GM19395 (cell line): ENCODE data around the gene MGAT4A.

Source experiments
- ATAC-seq: cut with Tn5 transposase; IDR thresholded peaks from one replicate; pipeline ENCODE4 v1.9.1; 2021; ENCODE audit warnings: mild to moderate bottlenecking, moderate library complexity; ENCODE audit not compliant: unreplicated experiment

MGAT4A gene

DNA sequence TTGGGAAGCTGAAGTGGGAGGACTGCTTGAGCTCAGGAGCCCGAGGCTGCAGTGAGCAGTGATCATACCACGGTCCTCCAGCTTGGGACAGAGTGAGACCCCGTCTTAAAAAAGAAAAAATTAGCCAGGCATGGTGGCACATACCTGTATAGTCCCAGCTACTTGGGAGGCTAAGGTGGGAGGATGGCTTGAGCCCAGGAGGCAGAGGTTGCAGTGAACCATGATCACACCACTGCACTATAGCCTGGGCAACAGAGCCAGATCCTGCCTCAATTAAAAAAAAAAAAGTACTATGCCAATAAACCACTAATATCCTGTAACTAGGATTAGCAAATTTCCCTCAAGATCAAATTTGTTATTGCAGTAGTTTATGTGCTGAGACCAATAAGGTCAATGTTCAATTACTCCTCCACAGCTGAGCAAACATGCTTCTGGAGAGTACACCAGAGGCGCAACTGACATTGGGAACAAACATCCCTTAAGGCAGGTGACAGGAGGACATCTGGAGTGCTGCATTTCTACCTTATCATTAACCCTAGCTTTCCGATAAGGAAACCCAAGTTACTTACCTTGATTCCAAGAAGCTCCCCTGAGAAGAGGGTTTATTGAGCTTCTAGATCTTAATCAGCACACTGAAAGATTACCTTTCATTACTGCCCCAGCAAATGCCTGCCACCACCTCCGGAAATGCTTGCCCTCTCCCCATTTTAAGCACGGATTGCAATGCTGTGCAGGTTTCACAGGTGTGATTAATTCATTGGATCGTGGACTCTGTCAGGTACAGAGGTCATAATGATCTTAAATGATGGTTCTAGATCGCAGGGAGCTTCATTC is 26.2 kb downstream of the MGAT4A start:
- no peak for ATAC-seq

DNA sequence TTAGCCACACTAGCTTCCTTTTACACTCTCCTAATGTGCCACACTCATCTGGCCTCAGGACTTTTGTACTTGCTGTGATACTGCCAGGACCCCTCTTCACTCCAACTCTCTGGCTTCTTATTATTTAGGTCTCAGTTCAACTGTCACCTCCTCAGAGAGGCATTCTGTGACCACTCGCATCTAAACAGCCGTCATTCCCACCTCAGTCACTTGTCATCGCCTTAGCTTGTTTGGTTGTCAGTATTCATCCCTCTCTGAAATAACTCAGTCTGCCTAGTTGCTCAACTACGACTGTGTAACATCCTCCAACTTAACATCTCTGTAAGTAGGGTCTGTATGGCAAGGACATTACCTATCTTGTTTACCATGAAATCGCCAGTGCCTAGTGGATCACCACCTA is 27.2 kb downstream of the MGAT4A start:
- no peak for ATAC-seq

DNA sequence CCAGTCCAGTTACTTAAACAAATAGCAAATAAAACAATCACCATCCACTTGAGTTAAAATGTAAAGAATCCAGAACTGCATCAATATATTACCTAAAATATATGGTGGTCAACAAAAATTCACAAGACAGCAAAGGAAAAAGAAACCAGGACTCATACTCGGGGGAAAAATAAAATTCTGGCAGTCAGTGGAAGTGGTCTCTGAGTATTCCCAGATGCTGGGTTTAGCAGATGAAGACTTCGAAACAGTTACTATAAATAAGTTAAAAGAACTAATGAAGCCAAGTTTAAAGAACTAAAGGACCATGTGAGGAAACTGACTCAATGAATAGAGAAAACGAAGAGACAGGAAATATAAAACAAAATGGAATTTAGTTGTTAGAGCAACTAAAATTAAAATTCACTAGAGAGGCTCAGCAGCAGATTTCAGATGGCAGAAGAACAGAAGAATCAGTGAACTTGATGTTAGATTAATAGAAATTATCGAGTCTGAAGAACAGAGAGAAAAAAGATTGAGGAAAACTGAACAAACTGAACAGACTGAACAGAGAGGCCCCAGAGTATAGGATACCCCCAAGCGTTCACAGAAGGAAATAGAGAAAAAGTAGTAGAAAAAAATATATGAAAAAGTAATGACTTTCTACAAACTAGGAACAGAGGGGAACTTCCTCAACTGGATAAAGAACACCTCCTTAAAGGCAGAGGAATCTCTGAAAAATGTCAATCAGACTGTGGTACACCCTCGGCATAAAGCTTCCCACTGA is 27.9 kb downstream of the MGAT4A start:
- ATAC-seq: no peak

DNA sequence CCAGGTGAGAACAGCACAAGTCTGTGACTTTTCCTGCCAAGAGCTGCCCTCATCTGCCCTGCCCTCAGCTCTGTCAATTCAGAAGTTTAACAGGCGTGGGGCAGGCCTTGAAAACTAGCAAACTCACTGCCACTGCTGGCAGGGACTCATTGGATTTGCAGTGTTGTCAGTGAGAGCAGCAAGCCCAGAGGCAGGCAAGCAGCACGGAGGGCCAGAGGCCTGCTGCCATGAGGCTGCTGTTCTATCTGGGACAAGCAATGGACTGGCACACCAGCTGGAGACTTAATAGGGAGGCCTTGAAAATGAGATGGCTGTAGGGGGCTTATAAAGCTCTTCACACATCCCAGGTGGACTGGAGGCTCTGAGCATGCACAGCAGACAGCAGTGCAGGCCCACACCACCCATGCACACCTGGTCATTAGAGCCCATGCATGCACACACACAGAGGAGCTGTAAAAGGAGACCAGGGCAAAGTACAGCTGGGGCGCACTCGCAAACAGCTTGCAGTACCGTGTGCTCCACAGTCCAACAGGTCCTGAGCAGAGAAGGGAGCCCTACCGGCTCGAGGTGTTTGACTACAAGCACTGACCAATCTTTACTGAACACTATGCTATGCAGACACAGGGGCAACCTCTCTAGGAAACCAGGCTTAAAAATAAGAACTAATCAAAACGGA is 28.7 kb downstream of the MGAT4A start:
- ATAC-seq: no peak

DNA sequence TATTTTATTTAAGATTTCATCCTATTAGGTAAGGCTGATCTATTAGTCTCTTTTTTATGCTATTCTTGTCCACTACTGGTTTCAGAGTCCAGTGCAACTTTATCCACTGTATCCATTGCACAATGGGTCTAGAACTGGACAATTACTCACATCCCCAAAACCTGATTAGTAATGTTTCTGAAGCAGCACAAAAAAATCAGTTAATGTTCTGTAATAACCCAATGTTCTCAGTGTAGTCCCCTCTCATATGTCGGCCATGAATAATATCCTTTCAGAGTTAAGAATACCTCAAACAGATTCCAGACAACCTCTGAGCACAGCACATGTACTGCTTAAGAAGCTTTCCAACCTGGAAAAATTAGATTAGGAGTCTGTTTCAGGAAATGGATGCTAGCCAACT is 29.7 kb downstream of the MGAT4A start:
- no peak for ATAC-seq

DNA sequence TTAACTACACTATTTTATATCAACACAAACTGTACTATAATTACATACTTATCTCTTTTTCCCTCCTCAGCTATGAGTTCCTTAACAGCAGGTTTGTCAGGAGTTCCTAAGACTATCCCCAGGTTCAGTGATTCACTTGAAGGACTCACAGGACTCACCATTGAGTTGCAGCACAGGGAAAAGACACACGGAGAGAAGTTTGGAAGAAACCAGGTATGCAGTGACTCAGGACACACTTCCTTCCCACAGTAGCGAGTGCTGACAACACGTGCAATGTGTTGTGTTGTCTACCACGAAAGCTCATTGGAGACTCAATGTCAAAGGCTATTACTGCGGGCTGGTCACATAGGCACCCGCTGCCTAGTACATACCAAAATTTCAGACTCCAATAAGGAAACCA is 32.0 kb downstream of the MGAT4A start:
- ATAC-seq: no peak

DNA sequence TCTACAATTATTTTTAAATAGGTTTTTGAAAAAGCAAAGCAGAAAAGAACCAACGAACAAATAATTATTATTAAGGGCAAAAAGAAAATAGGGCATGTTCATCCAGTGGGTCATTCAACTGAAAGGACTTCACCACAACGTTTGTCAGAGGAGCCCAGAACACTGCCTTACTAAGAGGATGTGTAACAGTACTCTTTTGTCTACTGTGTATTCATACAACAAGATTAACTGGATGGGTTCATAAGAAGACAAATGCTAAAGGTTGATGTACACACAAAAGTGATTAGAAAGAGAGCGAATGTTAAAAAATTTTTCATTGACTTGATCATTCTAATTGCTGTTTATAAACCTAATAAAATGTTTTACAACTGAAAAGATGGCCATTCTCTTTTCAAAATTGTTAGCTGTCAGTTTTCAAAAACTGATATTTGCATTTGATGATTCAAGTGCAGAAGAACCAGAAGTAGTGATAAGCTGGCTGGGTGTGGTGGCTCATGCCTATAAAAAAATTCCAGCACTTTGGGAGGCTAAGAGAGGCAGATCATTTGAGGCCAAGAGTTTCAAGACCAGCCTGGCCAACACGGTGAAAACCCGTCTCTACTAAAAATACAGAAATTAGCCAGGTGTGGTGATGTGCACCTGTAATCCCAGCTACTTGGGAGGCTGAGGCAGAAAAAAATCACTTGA is 33.1 kb downstream of the MGAT4A start:
- ATAC-seq: no peak

DNA sequence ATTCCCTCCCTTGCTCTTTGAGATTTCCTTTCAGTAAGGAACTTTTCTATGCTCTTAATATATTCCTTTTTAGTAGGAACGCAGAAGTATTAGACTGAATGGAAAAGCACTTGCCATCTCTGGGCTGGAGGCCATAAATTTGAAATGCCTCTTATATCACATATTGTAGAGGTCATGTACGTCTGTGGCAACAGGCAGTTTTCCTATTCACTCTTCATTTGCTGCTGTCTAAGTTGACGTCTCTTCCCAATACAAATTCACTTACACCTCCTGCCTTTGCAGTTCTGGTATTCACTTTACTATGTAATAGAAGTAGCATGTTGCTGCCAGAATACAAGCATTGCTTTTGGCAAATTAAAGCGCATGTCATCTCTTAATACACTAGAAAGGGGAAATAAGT is 34.7 kb downstream of the MGAT4A start:
- no peak for ATAC-seq

DNA sequence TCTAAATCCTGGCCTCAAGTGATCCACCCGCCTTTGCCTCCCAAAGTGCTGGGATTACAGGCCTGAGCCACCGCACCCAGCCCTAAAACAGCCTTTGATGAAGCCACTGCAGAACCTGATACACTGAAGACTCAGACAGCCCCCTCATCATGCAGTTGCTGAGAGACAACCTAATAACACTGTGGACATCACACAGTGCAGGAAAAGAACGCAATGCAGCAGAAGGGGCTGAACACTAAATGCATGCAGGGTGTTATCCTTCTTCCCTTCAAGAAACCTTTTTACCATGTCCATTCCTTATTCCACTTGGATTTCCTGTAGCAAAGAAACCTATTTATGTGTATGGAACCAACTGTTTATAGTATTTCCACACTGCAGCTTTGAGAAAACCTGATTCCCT is 35.7 kb downstream of the MGAT4A start:
- no peak for ATAC-seq

DNA sequence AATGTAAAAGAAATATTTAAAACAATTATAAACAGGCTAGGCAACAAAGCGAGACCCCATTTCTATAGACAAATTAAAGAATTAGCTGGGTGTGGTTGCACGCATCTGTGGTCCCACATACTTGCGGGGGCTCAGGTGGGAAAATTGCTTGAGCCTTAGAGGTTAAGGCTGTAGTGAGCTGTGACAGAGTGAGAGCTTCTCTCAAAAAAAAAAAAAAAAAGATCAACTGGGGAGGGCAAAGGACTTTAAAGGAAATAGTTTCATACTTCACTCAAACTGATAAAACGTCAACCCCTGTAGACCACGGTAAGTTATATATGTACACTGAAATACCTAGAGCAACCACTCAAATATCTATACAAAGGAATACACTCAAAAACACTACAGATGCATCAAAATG is 37.5 kb downstream of the MGAT4A start:
- no peak for ATAC-seq

DNA sequence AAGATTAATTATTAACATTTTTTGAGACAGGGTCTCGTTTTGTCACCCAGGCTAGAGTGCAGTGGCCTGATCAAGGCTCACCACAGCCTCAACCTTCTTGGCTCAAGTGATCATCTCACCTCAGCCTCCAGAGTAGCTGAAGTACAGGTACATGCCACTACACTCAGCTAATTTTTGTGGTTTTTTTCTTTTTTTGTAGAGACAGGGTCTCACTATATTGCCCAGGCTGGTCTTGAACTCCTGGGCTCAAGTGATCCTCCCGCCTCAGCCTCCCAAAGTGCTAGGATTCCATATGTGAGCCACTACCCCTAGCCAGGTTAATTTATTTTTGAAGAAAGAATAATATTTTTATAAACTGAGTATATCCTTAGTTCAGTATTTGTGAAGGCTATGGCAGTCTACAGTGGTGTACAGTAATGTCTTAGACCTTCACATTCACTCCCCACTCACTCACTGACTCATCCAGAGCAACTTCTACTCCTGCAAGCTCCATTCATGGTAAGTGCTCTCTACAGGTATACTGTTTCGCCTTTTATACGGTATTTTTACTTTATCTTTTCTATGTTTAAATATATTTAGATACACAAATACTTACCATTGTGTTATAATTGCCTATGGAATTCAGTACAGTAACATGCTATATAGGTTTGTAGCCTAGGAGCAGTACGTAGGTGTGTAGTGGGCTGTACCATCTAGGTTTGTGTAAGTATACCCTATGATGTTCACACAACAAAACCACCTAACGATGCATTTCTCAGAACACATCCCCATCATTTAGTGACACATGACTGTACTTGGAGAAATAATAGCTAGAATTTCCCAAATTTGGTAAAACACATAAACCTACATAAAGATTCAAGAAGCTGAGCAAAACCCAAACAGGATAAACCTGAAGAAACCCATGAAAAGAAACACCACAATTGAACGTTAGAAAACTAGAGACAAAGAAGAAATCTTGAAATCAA is 38.6 kb downstream of the MGAT4A start:
- no peak for ATAC-seq

DNA sequence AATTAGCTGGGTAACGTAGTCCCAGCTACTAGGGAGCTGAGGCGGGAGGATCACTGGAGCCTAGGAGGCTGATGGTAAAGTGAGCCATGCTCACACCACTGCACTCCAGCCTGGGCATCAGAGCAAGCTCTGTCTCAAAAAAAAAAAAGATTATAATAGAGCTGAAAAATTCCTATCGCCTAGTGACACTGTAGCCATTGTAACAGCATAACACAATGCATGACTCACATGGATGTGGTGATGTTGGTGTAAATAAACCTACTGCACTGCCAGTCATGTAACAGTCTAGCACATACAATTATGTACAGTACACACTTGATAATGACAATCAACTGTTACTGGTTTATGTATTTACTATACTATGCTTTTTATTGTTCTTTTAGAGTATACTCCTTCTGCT is 39.6 kb downstream of the MGAT4A start:
- no peak for ATAC-seq

DNA sequence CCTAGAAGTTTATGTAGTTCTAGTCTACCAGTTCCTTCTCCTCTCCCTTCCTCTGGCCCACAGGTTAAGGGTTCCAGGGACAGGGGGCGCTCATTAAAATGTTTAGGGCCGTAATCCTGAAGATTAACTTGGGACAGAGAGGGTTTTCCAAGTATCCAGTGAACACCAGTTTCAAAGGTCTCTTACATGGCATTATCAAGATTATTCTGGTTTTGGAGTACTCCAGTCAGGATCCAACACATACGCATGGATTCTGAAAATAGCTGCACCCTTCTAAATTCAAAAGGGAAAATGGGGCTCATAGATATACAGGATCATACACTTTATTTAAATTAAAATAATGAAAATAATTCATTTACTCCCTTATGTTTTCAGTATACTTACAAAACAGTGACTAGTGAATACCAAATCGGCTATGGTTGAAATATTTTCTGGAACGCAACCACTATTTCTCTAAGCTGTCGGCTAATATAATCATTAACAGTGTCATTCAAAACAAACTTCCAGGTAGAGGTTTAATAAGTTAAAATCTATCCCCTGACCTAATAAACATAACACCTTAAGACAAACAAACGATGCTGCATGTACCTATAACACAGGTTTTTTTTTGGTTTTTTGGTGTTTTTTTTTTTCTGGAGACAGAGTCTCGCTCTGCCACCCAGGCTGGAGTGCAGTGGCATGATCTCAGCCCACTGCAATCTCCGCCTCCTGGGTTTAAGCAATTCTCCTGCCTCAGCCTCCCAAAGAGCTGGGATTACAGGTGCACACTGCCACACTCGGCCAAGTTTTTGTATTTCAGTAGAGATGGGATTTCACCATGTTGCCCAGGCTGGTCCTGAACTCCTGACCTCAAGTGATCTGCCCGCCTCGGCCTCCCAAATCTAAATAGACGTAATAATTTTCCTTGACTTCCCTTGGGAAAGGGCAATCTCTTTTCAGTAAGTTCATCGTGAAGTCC is 44.7 kb downstream of the MGAT4A start:
- no peak for ATAC-seq

DNA sequence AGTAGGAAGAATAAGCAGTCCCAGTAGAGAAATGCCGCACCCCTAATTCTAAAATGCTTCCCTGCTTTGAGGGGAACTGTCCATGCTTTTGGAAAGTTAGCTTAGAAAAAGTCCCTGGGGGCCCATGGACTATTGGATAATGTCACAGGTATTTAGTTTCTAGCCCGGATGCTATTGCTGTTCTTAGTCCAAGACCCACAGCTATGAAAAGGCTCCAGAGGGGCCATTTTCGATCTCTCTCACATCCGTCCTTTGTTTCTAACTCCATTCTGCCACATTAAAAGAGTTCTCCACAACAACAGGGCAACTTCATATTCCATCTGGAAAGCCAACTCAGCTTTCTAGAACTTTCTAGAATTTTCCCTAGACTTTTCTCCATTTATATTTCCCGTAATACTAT is 47.2 kb downstream of the MGAT4A start:
- no peak for ATAC-seq

DNA sequence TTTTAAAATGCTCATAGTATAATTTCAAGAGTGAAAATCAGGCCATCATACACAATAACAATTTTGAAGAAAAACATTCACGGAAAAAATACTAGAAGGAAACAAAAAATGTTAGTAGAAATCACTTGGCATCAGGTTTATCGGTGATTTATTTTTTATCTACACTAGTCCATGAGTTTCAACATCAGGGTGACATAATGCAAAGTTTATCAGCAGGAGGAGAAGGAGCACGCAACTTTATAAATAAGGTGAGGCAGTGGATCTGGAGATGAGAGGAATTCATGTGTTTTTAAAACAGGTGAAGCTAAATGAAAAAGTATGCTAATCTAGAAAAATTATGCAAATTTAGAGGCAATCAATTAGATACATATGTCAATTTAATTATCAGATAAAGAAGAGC is 54.2 kb downstream of the MGAT4A start:
- no peak for ATAC-seq

DNA sequence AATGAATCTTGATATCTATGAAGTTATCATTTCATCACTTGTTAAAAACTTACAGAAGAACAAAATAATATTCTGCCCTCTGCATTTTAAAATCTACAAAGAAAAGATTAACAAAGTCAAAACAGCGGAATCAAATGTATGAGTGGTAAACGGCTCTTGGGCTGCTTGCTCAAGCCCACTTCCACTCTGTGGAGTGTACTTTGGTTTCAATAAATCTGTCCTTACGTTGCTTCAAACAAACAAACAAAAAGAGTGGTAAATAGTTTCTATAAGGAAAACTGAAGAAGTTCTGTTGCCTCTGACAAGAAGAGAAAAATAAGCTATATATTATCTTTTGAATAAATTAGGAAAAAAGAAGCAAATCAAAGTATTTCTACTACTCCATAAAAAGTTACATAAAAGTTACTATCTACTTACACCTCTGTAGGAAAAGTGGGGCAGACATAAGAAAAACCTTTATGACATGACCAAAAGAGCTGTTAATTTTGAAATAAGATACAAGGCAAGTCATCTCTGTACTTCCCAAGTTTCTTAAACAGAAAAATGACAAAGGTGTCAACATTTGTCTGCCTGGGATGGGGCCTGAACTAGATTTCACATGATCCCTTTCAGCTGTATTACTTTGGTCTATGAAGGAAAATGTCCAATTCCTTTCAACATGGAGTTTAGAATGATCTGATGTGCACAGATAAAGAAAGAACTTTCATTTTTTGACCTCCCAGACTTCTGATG is 56.5 kb downstream of the MGAT4A start:
- no peak for ATAC-seq

DNA sequence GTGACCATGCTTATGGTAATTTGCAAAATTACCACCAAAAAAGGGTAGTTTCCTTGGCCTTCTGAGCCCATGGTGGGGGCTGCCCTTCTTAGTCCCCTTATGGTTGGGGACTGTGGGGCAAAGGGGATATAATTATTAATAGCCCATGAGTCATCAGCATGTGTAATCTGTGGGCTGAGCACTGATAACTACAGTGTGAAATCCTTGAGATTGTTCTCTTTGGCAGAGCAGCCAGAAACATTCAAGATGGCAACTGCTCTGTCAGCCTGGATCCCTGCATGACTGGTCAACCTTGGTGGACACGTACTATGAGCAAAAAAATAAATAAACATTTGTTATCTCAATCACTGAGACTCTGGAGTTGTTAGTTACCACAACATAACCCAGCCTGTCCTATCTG is 61.3 kb downstream of the MGAT4A start:
- no peak for ATAC-seq

DNA sequence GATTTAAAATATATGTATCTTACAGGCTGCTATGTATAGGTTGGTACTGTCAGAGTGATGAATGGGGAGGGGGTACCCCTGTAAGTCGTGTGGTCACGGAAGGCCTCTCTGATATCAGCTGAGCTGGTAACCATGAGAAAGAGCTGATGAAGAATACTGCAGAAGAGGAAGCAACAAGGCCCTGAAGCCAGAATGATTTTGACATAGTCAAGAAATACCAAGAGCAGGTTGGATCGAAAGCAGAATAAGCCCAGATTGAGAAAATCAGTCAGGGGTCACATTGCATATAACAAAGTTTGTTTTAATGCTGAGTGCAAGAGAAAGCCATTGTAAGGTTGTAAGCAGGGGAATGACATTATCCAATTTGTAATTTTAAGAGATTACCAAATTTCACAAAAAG is 65.3 kb downstream of the MGAT4A start:
- no peak for ATAC-seq
